ENCODE data around the gene CCDC40.
"Not testable (repeated sequence)": the region's sequence is repeated elsewhere in the genome, so short reads cannot be mapped to it uniquely, and the experiment has no call there.

CCDC40 gene, protein sequence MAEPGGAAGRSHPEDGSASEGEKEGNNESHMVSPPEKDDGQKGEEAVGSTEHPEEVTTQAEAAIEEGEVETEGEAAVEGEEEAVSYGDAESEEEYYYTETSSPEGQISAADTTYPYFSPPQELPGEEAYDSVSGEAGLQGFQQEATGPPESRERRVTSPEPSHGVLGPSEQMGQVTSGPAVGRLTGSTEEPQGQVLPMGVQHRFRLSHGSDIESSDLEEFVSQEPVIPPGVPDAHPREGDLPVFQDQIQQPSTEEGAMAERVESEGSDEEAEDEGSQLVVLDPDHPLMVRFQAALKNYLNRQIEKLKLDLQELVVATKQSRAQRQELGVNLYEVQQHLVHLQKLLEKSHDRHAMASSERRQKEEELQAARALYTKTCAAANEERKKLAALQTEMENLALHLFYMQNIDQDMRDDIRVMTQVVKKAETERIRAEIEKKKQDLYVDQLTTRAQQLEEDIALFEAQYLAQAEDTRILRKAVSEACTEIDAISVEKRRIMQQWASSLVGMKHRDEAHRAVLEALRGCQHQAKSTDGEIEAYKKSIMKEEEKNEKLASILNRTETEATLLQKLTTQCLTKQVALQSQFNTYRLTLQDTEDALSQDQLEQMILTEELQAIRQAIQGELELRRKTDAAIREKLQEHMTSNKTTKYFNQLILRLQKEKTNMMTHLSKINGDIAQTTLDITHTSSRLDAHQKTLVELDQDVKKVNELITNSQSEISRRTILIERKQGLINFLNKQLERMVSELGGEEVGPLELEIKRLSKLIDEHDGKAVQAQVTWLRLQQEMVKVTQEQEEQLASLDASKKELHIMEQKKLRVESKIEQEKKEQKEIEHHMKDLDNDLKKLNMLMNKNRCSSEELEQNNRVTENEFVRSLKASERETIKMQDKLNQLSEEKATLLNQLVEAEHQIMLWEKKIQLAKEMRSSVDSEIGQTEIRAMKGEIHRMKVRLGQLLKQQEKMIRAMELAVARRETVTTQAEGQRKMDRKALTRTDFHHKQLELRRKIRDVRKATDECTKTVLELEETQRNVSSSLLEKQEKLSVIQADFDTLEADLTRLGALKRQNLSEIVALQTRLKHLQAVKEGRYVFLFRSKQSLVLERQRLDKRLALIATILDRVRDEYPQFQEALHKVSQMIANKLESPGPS

DNA sequence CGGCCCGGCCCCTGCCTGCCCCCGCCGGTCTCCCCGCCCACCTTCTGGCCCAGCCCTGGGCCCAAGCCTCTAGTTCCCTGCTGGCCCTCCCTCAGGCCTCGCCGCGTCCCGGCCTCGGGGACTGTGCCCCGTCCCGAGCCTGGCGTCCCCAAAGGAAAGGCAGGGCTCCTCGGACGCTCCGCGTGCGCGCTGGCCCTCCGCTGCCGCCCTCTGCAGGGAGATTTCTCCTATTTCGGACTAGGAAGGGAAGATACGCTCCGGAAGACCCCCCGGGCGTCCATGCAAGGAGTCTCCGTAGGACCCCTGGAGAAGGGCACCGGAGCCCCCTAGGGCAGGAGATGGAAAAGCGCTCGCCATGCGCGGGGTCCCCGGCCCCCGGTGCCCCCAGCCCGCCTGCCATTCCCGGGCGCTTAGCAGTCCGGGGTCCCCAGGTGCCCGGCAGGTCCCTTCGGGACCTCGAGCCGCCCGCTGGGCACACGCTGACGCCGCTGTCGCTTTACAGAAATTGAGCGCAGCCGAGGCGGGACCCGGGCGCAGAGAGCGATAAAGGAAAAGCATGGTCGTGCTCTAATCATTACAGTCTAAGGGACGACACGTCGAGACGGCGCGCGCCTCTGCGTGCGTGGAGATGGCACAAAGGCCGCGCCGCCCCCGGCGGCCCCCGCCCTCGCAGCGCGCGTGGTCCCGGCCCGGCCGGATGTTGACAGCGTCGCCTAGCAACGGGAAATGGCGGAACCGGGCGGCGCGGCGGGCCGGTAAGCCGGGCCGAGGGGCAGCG, at the start of gene CCDC40:
TSS of gene CCDC40 (plus strand) at position 706 of the 778 bp plus-strand sequence. CDS start at position 727, 21 bp downstream.
- peak; percentile 23 for DNase-seq

- no peak for DNase-seq
Measured at GRCh38 chr17:79987187-79987934, 49.1 kb upstream of the CCDC40 start.

GRCh38 chr17:79987935-79988184, 48.6 kb upstream of the CCDC40 start:
- DNase-seq: no peak

DNA sequence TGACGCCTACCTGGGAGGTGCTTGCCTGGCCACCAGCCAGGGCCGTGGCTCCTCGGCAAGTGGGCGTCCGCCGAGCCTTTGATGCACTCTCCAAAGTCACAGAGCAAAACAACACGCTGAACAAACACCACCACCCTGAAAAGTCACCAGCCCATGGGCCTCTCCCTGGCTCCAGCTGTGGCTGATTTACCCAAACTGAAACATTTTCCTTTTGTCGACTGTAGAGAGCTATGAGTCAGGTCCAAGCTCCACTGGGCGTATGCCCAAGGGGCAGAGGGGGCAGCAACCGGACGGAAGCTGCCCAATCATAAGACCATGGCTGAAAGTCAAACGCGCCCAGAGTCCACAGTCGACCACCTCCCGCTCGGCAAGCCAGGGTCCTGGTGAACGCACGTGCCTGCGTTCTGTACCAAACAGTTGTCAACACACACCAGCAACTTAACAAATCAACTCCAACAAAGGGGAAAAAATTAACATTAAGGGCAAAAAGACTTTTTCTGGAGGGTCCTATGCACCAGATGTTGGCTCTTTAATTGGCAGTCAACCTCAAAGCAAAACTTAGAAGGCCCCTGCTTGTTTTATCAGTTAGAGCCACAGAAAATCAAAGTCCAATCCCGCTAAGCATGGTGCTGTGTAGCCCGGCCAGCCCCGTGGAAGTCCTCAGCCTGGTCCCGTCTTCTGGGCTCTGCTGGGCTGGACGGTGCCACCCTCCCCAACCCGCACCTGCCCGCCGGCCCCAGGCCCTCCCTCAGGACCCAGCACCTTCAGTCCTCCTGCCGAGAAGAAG, 48.1 kb upstream of the CCDC40 start:
- DNase-seq: no peak

- DNase-seq: no peak
Measured at GRCh38 chr17:79989106-79989835, 47.2 kb upstream of the CCDC40 start.

GRCh38 chr17:79990051-79990592, 46.3 kb upstream of the CCDC40 start:
- DNase-seq: no peak

GRCh38 chr17:79990704-79991103, 45.7 kb upstream of the CCDC40 start:
- DNase-seq: no peak

DNA sequence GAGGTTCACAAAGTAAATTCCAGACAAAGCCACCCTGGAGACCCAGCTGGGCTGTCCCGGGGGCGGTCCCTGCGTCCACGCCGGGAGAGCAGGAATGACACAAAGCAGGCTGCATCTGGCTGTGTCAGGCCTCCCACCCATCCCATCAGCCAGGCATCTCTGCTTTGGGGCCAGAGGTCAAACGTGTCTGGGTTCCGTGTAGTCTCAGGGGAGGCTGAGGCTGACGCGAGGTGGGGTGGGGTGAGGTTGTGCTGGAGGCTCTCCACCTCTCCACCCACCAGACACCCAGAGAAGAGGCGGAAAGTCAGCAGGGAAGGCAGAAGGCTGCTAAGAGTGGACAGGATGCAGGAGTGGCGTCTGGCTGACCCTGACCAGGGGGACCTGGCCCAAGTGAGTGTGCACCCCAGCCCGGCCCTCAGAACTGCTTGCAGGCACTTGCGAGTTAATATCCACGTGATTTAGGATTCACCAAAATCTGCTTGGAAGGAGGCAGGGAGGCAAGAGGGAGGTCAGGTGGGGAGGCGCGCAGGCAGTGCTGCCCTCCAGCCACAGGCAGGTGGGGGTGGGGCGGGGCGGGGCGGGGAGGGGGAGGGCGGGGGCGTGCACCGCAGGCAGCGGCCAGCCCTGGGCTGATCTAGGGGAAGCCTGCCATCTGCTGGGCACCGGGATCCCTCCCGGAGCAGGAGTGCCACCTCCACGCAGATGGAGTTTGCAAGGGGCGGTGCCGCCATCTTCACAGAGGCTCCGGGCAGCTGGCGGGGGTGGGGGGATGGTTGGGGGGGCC, 45.1 kb upstream of the CCDC40 start:
- DNase-seq: peak; percentile 46

DNA sequence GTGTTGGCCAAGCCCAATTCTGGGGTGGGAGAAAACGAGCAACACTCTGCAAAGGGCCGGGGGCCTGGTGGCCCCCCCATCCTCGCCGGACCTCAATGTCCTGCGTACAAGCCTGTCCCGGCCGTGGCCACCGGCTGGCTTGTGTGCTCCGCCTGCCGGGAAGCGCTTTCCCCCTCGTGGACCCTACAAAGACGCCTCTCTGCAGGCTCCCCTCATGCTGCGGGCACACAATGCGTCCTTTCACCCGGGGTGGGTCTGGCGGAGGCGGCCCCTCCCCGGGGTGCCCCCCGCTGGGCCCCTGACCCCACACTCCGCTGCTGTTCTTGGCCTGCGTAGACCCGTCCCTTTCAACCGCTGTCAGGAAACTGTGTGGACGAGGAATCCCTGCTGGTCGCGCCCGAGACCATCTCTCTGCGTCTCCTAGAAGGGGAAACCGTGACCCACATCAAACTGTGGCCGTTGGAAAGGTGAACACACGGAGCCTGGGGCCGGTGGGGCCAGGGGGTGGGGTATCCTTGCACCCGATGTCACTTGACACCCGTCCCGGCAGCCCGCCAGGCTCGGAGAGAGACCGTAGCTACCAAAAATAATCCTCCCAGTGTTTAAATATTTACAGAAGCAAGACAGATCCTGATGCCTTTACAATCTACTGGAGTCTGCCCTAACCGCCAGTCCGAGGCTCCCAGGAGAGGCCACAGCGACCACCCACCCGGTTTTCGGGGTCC, 44.4 kb upstream of the CCDC40 start:
- DNase-seq: no peak

DNA sequence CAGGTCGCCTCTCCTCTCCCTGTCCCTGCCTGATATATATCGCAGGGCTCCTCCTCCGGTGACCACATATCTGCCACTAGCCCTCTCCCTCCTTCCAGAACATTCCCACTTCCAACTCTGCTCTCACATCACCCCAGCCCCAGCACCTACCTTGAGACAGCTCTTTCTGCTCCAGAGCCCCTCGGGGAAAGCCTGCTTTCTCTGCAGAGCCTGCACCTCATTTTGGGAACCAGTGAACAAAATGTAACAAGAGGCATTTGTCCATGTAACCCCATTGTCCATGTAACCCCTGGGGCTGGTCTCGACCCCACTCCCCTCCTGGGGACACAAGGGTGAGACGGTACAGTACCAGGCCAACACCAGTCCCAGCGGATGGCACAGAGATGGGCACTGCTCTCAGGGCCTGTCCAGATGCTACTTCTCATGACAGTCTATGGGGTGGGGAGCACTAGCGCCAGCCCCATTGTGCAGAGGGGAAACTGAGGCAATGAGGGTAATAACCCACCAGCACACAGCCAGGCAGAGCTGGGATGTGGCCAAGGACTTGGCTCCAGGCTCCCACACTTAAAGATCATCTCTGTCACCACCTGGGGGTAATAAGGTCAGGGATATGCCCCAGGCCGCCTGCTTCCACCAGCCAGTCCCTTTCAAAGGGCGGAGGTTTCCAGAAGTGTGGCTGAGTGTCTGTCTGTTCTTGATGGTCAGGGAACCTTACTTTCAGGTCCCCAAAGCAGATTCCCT, 43.6 kb upstream of the CCDC40 start:
- no peak for DNase-seq

- no peak for DNase-seq
Measured at GRCh38 chr17:79993390-79994227, 42.8 kb upstream of the CCDC40 start.

GRCh38 chr17:79994228-79994569, 42.2 kb upstream of the CCDC40 start:
- DNase-seq: not testable (repeated sequence)

DNA sequence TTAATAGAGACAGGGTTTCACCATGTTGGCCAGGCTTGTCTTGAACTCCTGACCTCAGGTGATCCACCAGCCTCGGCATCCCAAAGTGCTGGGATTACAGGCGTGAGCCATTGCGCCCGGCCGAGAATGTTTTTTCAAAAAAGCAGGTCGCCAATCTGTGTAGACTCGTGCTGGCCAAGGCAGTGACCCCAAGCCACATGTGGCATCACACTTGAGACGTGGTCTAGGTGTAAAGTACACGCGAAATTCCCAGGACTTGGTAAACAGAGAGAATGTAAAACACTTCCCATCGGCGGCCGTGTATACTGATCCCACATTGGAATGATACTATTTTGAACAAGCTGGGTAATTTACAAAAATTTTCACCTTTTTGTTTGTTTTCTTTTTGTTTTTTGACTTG, 41.8 kb upstream of the CCDC40 start:
- DNase-seq: no peak

GRCh38 chr17:79995696-79996095, 40.7 kb upstream of the CCDC40 start:
- no peak for DNase-seq

DNA sequence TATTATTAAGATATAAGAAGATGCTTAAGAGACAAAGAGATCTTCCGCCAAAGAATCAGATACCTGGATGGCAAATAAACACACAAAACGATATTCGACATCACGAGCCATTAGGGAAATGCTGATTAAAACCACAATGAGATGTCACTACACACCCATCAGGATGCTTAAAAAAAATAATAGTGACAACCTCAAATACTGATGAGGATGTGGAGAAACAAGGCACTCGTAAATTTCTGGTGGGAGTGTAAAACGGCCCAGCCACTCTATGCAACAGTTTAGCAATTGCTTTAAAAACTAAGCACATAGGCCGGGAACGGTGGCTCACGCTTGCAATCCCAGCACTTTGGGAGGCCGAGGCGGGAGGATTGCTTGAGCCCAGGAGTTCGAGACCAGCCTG, 40.2 kb upstream of the CCDC40 start:
- no peak for DNase-seq

- DNase-seq: peak; percentile 85
Measured at GRCh38 chr17:79997011-79997660, 39.3 kb upstream of the CCDC40 start.

DNA sequence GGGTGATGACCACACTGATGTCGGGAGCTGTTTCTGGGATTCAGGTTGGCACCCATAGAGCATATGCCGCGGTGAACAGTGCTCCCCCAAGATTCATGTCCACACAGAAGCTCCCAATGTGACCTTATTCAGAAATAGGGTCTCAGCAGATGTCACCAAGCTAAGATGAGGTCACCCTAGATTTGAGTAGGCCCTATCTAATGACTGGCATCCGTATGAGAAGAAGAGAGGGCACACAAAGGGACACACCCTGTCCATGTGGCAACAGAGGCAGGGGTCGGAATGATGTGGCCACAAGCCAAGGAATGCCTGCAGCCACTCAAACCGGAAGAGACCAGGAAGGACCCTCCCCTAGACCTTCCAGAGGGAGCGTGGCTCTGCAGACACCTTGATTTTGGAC, 36.3 kb upstream of the CCDC40 start:
- no peak for DNase-seq

Measured in GDM1 (cell line).